Epithelial cell of esophagus (primary cell): ENCODE results near the gene PPP2R3B.

Source experiments
- DNase-seq: peaks from one replicate; pipeline ENCODE4 v3.0.0; 2010; ENCODE audit warnings: low read depth
- H3K4me3 ChIP-seq: 2 replicates; pipeline ENCODE4 v1.5.1; 2011; ENCODE audit warnings: mild to moderate bottlenecking, low read length, control low read depth
- CTCF ChIP-seq: IDR thresholded peaks from 2 replicates; pipeline ENCODE4 v1.5.1; 2011; ENCODE audit warnings: low read depth, mild to moderate bottlenecking, low read length, control low read depth, inconsistent platforms; ENCODE audit not compliant: insufficient read depth; ENCODE audit errors: missing control alignments

Gene PPP2R3B

GRCh38 chrX:314781-315595 is 71.7 kb downstream of the PPP2R3B start:
- DNase-seq, result no peak
- no peak overlapping the region for H3K4me3 ChIP-seq
- TF ChIP-seq CTCF, result no peak

- no peak overlapping the region for H3K4me3 ChIP-seq
- no peak for DNase-seq
- no peak for TF ChIP-seq CTCF
Observed at GRCh38 chrX:314049-314448, 72.7 kb downstream of the PPP2R3B start.

DNA sequence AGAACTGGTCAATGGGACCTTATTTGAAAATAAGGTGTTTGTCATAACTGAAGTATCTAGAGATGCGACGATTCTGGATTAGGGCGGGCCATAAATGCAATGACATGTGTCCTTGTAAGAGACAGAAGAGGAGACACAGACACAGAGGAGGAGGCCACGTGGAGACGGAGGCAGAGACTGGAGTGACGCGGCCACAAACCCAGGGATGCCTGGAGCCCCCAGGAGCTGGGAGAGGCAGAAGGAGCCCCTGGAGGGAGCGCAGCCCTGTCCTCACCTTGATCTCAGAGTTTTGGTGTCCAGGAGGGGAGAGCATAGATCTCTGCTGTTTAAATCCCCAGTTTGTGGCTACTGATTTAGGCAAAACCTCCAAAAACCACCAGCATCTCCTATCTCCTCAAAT is 73.2 kb downstream of the PPP2R3B start:
- no peak for DNase-seq
- H3K4me3 ChIP-seq, result no peak overlapping the region
- TF ChIP-seq CTCF, result no peak

- no peak for DNase-seq
- H3K4me3 ChIP-seq, result no peak overlapping the region
- no peak for TF ChIP-seq CTCF
Observed at GRCh38 chrX:312621-313331, 73.9 kb downstream of the PPP2R3B start.

DNA sequence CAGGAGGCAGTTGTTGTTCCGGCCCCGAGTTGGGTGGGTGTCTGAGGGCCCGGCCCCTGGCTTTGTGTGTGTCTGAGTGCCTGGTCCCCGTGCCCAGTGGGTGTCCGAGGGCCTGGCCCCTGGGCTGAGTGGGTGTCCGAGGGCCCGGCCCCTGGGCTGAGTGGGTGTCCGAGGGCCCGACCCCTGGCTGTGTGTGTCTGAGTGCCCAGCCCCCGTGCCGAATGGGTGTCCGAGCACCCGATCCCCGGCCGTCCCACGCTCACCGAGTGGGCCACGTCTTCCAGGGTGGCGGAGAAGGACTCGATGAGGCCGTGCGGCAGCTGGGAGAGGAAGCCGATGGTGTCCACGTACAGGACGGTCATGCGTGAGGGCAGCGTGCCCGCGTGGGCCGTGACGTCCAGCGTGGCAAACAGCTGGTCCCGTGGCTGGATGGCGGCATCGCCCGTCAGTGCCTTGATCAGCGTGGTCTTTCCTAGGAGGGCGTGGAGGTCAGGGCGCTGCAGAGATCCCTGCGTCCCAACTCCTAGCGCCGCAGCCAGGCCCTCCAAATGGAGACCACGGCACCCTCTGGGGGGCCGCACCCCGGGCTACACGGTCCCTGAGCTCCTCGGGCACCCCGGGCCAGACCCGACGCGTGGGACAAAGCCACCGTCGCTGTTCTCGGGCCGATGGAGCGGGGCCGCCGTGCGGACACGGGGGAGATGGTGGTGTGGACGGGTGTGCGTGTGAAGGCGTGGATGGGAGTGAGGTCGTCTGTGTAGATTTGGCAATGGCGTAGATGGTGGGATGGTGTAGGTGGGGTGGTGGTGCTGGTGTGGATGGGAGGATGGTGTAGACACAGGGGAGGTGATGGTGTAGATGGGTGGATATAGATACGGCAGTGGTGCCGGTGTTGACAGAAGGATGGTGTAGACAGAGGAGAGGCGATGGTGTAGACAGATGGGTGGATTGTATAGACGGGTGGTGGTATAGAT is 75.3 kb downstream of the PPP2R3B start:
- no peak for DNase-seq
- TF ChIP-seq CTCF, result no peak
- H3K4me3 ChIP-seq, result no peak overlapping the region

GRCh38 chrX:310621-311155 is 76.0 kb downstream of the PPP2R3B start:
- DNase-seq, result no peak
- H3K4me3 ChIP-seq, result no peak overlapping the region
- TF ChIP-seq CTCF, result no peak
